Keratinocyte (primary cell): Measurements from ENCODE around the gene DUSP18. TPM values are rescaled to one million over a fixed set of nuclear protein-coding genes. Genes with fewer than 3 reads are reported as not detected.

ENCODE experiments used
- DNase-seq: peaks from one replicate; pipeline ENCODE4 v3.0.0-alpha.2; 2011; ENCODE audit warnings: low read depth, missing footprints, low spot score
- FAIRE-seq: peaks from 2 replicates; lab custom pipeline; 2011; peaks lifted over from hg19 to GRCh38; lab: Jason Lieb, UNC
- H2AFZ ChIP-seq: 2 replicates; pipeline ENCODE4 v1.6.0; 2012; ENCODE audit warnings: low read length, control low read depth, inconsistent platforms; ENCODE audit not compliant: control insufficient read depth
- H3K27ac ChIP-seq: 2 replicates; pipeline ENCODE4 v1.5.1; 2011; ENCODE audit warnings: low read length; ENCODE audit not compliant: control insufficient read depth, insufficient read depth
- H3K27me3 ChIP-seq: 3 replicates; pipeline ENCODE4 v1.6.0; 2011; ENCODE audit warnings: low read length; ENCODE audit not compliant: control insufficient read depth, insufficient read depth; ENCODE audit errors: extremely low read depth
- H3K36me3 ChIP-seq, 2 experiments: 2 replicates in 1 of 2; 3 replicates in 1 of 2; pipeline ENCODE4 v1.5.1; 2011; ENCODE audit warnings: low read length in 2 of 2, mild to moderate bottlenecking in 1 of 2; ENCODE audit not compliant: control insufficient read depth in 2 of 2, insufficient read depth in 2 of 2; ENCODE audit errors: extremely low read depth in 1 of 2
- H3K4me1 ChIP-seq: 3 replicates; pipeline ENCODE4 v1.5.1; 2011; ENCODE audit warnings: low read length; ENCODE audit not compliant: control insufficient read depth, insufficient read depth; ENCODE audit errors: extremely low read depth
- H3K4me2 ChIP-seq: 3 replicates; pipeline ENCODE4 v1.6.0; 2011; ENCODE audit warnings: low read depth, low read length; ENCODE audit not compliant: control insufficient read depth, insufficient read depth; ENCODE audit errors: extremely low read depth
- H3K4me3 ChIP-seq, 3 experiments: fragments of 200-600 bp in 1 of 3; sonication (generic) in 1 of 3; 2 replicates in 2 of 3; 3 replicates in 1 of 3; pipeline ENCODE4 v1.5.1; 2011 to 2016; ENCODE audit warnings: low read length in 3 of 3, mild to moderate bottlenecking in 3 of 3, control low read depth in 2 of 3, inconsistent platforms in 1 of 3, low read depth in 1 of 3, mixed read lengths in 1 of 3, mixed run types in 1 of 3, moderate library complexity in 1 of 3; ENCODE audit not compliant: control insufficient read depth in 2 of 3, insufficient read depth in 2 of 3; ENCODE audit errors: extremely low read depth in 1 of 3
- H3K79me2 ChIP-seq: 2 replicates; pipeline ENCODE4 v1.6.0; 2012; ENCODE audit warnings: low read length; ENCODE audit not compliant: control insufficient read depth, insufficient read depth
- H3K9ac ChIP-seq: 3 replicates; pipeline ENCODE4 v1.6.0; 2011; ENCODE audit warnings: low read length; ENCODE audit not compliant: control insufficient read depth, insufficient read depth; ENCODE audit errors: extremely low read depth
- H3K9me1 ChIP-seq: 3 replicates; pipeline ENCODE4 v1.6.0; 2011; ENCODE audit warnings: low read length; ENCODE audit not compliant: control insufficient read depth, insufficient read depth; ENCODE audit errors: extremely low read depth
- H3K9me3 ChIP-seq: 2 replicates; pipeline ENCODE4 v1.5.1; 2012; ENCODE audit warnings: low read depth, low read length; ENCODE audit not compliant: control insufficient read depth
- H4K20me1 ChIP-seq: 3 replicates; pipeline ENCODE4 v1.6.0; 2011; ENCODE audit warnings: low read length; ENCODE audit not compliant: control insufficient read depth, insufficient read depth; ENCODE audit errors: extremely low read depth
- EZH2 ChIP-seq: IDR thresholded peaks from one replicate; pipeline ENCODE4 v1.6.1; 2012; ENCODE audit warnings: inconsistent platforms, mild to moderate bottlenecking, low read length, moderate library complexity
- dilution Hi-C: fragments of 300-500 bp; cut with MboI; formaldehyde crosslinking; loops from one replicate; pipeline ENCODE4 v1.7.0; 2020; ENCODE audit warnings: low sequenced_read_pairs; ENCODE audit not compliant: extremely low pct_ligation_motif_present
- polyA plus RNA-seq, 5 experiments: library from polyadenylated mRNA; depleted of rRNA in 3 of 5; stranded (reverse) in 3 of 5; stranded (forward) in 1 of 5; unstranded in 1 of 5; fragments of >200 nt; gene quantifications; 1 replicate in 1 of 5; 2 replicates in 3 of 5; 3 replicates in 1 of 5; pipeline versions ENCODE4 v1.2.1 to v1.2.3, GENCODE V29; 2011 to 2012; ENCODE audit warnings: missing spikeins in 2 of 5, low read depth in 1 of 5, low replicate concordance in 1 of 5
- TF ChIP-seq, protein P1 (sequence below), 3 experiments: IDR thresholded peaks in 1 of 3; conservative IDR thresholded peaks in 1 of 3; optimal IDR thresholded peaks in 1 of 3; 2 replicates in 2 of 3; 3 replicates in 1 of 3; pipeline versions ENCODE3 to v1.5.1; 2011; ENCODE audit warnings: low read length in 3 of 3, mild to moderate bottlenecking in 3 of 3, moderate library complexity in 2 of 3, control low read depth in 1 of 3, inconsistent platforms in 1 of 3; ENCODE audit not compliant: insufficient read depth in 2 of 3; ENCODE audit errors: extremely low read depth in 1 of 3

Gene DUSP18
- polyA plus RNA-seq, 1 donor (not counting 4 experiments of a cell fraction or from before 2014, with no cell fraction given), result 12.6 TPM

DNA sequence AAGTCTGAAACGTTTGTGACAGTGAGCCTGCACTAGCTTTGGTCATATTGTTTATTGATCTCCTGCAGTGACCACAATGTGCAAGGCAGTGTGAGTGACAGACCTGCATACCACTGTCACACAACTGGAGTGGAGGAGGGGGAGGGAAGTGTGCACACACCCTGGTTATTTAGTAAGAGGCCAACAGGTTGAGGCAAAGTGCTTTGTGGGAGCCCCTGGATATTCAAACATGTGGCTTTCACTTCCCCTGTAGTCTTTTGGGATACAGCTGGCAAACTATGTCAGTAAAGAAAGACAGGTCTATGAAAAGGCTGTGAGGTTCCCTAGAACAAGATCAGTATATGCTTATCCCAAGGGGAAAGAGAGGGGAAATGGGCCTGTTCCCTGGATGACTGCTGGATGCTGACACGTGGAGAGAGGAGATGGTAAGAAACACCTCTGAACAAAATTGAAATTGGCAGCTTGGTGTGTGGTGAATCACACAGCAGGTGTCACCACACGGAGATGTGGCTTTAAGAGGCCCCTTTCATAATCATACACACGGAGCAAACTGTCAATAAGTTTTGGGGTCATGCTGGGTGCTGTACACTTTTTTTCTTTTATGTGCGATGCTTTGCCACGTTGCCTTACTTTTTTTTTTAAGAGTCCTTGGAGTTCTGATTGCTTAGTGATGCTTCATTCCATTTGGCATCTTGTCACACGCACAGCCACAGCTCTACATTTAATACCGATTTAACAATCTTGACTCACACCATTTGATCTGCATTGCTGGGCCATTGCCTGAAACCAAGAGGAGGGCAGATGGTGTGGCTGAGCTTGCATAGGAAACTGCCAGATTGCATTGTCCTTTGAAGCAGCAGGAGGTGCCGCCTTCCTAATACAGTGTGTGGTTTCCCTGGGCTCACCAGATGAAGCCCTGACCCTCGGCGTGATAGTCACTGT, 38.3 kb upstream of the DUSP18 start:
- dilution Hi-C loops, result no loop called here
- Histone ChIP-seq H2AFZ (no peak overlapping the region), H4K20me1 (no peaks in the 10 kb centered on the region), H3K36me3 (no peaks in the 10 kb centered on the region), H3K27me3 (no peaks in the 10 kb centered on the region), H3K79me2 (no peaks in the 10 kb centered on the region), H3K27ac (no peak overlapping the region), H3K4me3 (no peak overlapping the region), H3K9ac (no peak overlapping the region), H3K4me1 (no peaks in the 10 kb centered on the region), H3K9me1 (no peaks in the 10 kb centered on the region), H3K4me2 (no peak overlapping the region), H3K9me3 (no peaks in the 10 kb centered on the region)
- TF ChIP-seq, protein P1, sequence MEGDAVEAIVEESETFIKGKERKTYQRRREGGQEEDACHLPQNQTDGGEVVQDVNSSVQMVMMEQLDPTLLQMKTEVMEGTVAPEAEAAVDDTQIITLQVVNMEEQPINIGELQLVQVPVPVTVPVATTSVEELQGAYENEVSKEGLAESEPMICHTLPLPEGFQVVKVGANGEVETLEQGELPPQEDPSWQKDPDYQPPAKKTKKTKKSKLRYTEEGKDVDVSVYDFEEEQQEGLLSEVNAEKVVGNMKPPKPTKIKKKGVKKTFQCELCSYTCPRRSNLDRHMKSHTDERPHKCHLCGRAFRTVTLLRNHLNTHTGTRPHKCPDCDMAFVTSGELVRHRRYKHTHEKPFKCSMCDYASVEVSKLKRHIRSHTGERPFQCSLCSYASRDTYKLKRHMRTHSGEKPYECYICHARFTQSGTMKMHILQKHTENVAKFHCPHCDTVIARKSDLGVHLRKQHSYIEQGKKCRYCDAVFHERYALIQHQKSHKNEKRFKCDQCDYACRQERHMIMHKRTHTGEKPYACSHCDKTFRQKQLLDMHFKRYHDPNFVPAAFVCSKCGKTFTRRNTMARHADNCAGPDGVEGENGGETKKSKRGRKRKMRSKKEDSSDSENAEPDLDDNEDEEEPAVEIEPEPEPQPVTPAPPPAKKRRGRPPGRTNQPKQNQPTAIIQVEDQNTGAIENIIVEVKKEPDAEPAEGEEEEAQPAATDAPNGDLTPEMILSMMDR (optimal IDR thresholded peaks at IDR 0.05 in 1 of 3, IDR thresholded peaks at IDR 0.05 in 1 of 3, conservative IDR thresholded peaks at IDR 0.05 in 1 of 3; ENCODE audit: extremely low read depth in 1 of 3, insufficient read depth in 2 of 3, low read length in 3 of 3), result no peak
- no peak for TF ChIP-seq EZH2
- FAIRE-seq (no peak), DNase-seq (no peak)

DNA sequence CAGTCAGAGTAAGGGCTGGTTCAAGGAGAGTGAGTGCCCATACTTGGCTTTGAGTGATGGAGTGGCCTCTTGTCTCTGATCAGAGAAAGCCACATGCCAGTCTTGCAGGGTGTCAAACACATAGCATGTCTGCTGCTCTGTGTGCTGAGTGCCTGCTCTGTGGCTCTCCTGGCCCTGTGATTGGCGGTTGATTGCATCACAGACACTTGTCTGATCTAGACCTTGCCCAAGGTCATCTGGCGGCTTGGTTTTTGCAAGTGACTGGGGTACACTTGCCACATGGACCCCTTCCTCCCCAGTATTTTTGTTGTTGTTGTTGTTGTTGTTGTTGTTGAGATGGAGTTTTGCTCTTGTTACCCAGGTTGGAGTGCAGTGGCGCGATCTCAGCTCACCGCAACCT, 37.3 kb upstream of the DUSP18 start:
- Histone ChIP-seq H3K4me3 (no peak overlapping the region), H3K27me3 (no peaks in the 10 kb centered on the region), H4K20me1 (no peaks in the 10 kb centered on the region), H3K36me3 (no peaks in the 10 kb centered on the region), H3K9me3 (no peaks in the 10 kb centered on the region), H3K9me1 (no peaks in the 10 kb centered on the region), H3K9ac (no peak overlapping the region), H3K79me2 (no peaks in the 10 kb centered on the region), H2AFZ (no peak overlapping the region), H3K4me1 (no peaks in the 10 kb centered on the region), H3K27ac (no peak overlapping the region), H3K4me2 (no peak overlapping the region)
- no peak for DNase-seq
- no peak for TF ChIP-seq EZH2
- TF ChIP-seq, protein P1 (optimal IDR thresholded peaks at IDR 0.05 in 1 of 3, IDR thresholded peaks at IDR 0.05 in 1 of 3, conservative IDR thresholded peaks at IDR 0.05 in 1 of 3; ENCODE audit: extremely low read depth in 1 of 3, insufficient read depth in 2 of 3, low read length in 3 of 3), result no peak
- dilution Hi-C loops, result no loop called here
- no peak for FAIRE-seq
